ENCODE measurements around the gene PPP1R1B.

Gene PPP1R1B

DNA sequence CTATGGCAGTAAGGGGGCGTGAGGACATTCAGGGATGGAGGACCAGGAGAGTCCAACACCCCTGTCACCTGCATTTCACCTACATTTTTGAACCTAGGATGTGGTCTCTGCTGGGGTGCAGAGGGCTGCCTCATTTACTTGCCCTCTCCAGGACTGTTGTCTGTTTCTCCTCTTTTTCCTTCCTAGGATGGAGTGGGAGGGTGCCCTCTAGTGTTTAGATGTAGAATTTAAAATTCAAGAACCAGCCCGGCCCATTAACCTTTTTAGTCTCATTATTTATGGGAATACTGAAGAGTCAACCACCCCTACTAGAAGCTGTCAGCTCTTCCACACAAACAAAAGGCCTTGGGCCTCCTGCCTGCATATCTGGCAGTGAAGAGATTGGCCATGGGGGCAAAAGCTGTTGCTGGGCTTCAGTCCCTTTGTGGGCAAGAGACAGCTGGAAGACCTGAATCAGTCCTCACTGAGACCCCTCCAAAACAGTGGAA, 7.7 kb downstream of the PPP1R1B start:
- peak; percentile 75 to 78 for DNase-seq

DNA sequence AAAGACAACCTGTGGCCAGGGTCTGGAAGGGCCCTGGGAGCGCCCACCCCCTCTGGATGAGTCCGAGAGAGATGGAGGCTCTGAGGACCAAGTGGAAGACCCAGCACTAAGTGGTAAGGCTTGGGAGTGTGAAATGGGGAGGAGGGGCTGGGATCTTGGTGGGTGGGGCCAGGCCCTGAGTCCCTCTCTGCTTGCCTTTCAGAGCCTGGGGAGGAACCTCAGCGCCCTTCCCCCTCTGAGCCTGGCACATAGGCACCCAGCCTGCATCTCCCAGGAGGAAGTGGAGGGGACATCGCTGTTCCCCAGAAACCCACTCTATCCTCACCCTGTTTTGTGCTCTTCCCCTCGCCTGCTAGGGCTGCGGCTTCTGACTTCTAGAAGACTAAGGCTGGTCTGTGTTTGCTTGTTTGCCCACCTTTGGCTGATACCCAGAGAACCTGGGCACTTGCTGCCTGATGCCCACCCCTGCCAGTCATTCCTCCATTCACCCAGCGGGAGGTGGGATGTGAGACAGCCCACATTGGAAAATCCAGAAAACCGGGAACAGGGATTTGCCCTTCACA, 8.9 kb downstream of the PPP1R1B start:
- DNase-seq = no peak

- no peak for DNase-seq
These were observed 9.8 kb downstream of the PPP1R1B start for GRCh38 chr17:39636587-39636926.

- peak; percentile 83 to 89 for DNase-seq
These were observed 10.4 kb downstream of the PPP1R1B start, which contains the start of gene STARD3 for GRCh38 chr17:39636927-39637736. STARD3 (plus strand) TSS chr17:39637144; CDS start chr17:39653532, 16,388 bp downstream.

DNA sequence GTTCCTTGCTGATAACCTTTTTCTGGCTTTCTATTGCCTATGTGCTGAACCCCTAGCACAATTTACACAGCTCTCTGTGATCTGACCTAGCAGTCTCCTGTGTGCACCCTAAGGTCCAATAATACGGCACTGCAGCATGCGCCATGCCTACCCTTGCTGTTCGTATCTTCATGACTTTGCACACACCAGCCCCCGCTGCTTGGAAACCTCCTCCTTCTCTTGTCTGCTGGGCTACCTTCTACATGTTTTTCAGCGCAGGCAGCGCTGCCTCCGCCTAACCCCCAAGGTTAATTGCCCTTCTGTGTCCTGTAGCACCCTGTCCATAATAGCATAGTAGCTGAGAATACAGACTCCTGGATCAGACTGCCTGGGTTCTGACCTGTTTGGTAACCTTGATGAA, 11.6 kb downstream of the PPP1R1B start:
- no peak for DNase-seq

GRCh38 chr17:39639043-39639442, 12.3 kb downstream of the PPP1R1B start:
- no peak for DNase-seq

DNA sequence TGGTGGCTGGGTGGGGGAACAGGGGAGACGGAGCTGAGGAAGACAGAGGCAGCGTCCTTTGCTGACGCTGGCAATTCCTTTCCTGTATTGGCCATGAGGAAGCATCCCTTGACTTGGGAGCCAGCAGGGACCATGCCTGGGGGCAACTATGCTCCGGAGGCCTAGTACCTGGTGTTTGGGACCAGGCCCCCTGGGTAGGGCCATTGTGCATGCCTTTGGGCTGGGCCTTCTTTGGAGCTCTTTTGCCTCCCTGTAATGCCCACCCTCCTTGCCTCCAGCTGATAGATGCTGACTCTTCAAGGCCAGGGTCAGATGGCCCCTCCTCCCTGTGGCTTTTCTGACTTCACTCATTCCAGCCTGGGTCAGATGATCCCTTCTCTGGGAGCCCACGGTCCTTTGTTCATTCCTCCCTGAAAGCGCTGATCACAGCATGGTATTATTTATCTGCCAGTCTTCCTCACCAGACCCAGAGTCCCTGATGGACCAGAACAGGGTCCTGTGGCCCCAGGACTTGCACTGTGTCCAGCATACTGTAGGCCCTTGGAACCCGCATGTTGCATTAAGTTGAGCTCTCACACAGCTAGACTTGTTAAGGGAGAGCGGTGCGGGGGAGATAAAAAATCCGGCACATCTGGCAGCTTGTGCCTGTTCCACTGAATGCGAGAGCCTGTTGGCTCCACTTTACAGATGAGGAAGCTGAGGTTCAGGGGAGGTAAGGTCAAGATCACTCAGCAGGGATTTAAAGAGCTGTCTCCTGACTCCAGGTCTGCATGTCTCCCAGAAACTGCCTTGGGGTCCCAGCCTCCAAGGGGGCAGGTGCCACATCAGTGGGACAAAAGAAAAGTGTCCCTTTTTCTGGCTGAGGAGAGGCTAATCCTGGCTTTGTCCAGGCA, 13.1 kb downstream of the PPP1R1B start:
- DNase-seq = no peak

GRCh38 chr17:39640591-39641031, 13.9 kb downstream of the PPP1R1B start:
- DNase-seq = no peak

DNA sequence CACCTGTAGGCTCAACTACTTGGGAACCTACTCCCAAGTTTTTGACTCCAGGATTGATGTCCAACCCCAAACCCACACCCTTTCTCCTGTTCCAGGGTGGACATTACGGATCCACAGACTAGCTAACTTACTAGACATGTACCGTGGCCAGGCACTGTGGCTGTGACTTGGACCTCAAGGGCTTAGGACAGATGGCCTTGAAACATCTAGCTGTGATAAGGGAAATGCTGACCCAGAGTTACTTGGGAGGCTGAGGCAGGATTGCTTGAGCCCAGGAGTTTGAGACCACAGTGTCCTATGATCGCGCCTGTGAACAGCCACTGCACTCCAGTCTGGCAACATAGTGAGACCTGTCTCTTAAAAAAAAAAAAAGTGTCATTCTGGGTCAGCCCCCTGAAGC, 14.3 kb downstream of the PPP1R1B start:
- DNase-seq = no peak

DNA sequence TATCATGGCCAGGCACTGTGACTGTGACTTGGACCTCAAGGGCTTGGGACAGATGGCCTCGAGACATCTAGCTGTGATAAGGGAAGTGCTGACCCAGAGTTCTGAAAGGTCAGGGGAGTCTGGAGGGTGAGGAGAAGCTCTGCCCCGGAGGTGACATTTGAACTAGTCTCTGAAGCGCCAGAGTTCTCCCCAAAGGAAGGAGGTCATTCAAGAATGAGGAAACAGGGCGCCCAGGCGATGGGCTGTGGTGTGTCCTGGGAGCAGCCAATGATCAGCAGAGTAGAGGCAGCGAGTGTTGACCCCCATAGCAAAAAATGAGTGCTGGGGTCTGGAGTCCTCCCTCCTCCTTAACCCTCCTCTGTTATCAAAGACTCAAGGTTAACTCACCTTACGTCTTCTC, 15.1 kb downstream of the PPP1R1B start:
- DNase-seq = peak in 1 of 2 experiments; percentile 12

DNA sequence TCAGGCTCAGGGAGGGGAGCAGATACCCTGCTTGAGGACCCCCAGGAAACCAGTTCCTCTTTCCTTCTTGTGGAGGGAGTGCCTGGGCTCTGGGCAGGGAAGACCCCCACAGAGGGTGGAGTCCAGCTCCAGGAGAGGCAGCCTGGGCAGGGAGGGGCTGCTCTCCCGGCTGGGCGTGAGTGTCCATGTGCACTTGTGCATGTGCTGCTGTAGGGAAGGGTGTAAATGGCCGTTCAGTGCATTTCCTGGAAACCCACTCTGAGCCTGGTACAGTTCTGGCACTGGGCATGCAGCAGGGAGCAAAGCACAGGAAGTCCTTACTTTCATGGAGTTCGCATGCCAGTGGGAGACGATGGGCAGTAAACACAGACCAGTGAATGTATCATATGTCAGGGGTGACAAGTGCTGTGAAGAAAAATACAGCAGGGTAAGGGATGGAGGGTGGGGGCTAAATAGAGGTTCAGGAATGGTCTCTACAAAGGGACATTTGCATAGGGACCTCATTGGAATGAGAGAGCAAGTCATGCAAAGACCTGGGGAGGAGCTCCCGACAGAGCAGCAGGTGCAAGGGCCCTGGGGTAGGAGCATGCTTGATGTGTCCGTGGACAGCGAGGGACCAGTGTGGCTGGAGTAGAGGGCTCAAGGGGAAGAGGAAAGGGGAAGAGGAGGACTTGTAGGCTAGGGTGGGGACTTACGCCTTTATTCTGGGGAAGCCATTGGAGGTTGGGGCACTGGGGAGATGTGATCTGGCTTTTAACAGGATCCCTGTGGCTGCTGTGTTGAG, 15.7 kb downstream of the PPP1R1B start:
- no peak for DNase-seq

DNA sequence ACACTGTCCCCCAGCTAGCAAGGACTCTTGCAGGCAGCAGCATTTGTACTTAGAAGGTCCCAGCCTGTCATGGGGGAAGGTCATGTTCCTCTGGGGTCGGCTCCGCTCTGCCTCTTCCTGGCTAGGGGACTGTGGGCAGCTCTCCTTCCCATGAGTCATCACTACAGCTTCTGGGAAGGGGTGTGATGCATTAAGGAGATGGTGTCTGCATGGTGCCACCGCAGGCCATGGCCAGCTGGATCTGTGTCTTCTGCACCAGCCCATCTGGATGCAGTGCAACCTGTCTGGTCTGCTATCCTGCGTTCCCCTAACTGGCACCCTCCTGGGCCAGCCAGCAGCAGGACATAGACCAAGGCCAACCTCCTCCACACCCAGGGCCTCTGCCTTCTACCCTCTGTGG, 16.5 kb downstream of the PPP1R1B start:
- DNase-seq = no peak

DNA sequence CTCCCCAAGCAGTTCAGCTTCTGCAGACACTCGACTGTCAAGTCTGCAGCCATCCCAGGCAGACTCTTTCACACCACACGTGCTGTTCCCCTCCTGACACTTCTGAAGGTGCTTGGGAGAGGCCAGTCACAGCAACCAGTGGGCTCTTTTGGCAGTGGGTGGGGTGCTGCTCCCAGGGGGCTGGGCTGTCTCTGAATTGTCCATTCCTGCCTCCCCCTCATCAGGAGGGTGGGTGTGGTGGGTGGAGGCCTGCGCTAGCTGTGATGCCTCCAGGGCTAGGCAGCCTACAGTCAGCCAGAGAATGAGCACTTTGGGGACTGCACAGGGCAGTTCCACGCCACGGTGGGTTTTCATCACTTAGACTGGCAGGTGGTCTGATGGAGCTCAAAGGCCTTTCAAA, 20.5 kb downstream of the PPP1R1B start:
- no peak for DNase-seq

DNA sequence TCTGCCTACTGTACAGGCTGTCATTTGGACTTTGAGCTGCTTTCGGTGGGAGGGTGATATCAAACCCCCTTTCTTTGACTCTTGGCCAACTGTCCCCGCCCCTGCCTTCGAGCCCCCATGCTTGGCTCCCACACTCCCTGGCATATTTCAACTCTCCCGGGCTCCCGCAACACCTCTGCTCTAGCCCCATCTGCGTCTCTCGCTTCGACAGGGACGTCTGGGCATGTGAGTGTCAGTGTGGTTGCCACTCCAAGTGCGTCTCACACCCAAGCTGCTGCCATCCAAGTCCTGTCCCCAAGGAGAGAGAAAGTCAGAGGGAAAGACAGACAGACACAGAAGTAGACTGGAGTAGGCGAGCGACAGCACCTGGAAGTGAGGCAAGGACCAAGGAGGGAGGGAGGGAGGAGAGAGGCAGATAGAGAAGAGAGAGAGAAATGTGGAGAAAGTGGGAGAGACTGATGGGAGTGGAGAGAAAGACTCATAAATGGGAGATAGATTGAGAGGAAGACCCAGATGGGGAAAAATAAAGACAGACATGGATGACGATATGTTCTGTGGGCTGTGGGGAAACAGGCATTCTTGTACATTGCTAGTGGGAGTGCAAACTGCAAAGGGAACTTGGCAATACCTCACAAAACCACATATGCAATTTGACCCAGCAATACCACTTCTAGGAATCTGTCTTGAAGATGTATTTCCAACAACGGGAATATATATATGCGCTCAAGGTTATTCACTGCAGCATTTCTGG, 22.0 kb downstream of the PPP1R1B start:
- peak; percentile 23 to 31 for DNase-seq

- DNase-seq = no peak
These were observed 23.4 kb downstream of the PPP1R1B start for GRCh38 chr17:39650121-39650579.

GRCh38 chr17:39651923-39652586, 25.3 kb downstream of the PPP1R1B start:
- no peak for DNase-seq

GRCh38 chr17:39652587-39653315, 26.0 kb downstream of the PPP1R1B start:
- no peak for DNase-seq

- DNase-seq = no peak
These were observed 26.5 kb downstream of the PPP1R1B start for GRCh38 chr17:39653316-39653661.

DNA sequence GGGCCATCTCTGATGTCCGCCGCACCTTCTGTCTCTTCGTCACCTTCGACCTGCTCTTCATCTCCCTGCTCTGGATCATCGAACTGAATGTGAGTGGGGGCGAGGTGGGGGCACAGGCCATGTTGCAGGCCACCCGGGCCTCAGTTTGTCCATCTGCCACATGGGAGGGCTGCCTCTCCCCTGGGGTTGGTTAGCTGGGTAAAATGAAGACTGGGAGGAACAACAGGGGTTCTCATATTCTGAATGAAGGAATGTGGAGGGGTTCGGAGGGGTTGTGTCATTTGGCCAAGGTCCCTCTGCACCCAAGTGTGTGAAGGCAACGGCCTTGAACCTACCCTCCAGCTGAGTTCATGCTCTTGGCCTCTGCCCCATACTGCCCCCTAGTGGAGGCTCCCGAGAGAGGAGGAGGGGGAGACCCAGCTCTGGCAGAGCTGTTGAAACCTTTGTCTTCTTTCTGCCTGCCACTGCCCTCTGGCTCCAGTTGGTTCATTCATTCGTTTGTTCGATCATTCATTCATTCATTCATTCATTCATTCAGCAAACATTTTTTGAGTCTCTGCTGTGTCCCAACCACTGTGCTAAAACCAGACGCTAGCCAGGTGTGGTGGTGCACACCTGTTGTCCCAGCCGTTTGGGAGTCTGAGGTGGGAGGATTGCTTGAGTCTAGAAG, 27.0 kb downstream of the PPP1R1B start:
- peak; percentile 61 to 74 for DNase-seq

DNA sequence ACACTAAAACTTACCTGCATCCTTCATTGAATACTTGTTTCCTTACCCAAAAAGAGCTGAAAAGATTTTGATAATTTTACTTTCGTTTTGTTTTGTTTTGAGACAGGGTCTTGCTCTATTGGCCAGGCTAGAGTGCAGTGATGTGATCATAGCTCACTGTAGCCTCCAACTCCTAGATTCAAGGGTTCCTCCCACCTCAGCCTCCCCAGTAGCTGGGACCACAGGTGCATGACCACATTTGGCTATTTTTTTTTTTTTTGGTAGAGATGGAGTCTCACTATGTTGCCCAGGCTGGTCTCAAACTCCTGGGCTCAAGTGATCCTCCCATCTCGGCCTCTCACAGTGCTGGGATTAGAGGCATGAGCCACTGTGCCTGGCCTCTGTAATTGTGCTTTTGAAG, 28.4 kb downstream of the PPP1R1B start:
- no peak for DNase-seq
